H1 (cell line): ENCODE measurements around the gene ZNF692. TPM values are rescaled to one million over a fixed set of nuclear protein-coding genes. Genes with fewer than 3 reads are reported as not detected.
"Not testable (repeated sequence)": the region's sequence is repeated elsewhere in the genome, so short reads cannot be mapped to it uniquely, and the experiment has no call there.

Source experiments
- CTCF ChIA-PET: fragments of 300-600 bp; sonication (Branson Sonifier 250); formaldehyde crosslinking; loops from one replicate; lab custom pipeline; 2021; ENCODE audit not compliant: partially characterized antibody; lab: Charles Lee
- POLR2A ChIA-PET: fragments of 300-600 bp; sonication (Branson Sonifier 250); formaldehyde crosslinking; loops from one replicate; lab custom pipeline; 2021; ENCODE audit warnings: inconsistent platforms; ENCODE audit not compliant: partially characterized antibody; lab: Charles Lee
- DNase-seq, 2 experiments: peaks; one replicate each; pipeline versions ENCODE4 v3.0.0 to v3.0.0-alpha.2; 2010 to 2022; ENCODE audit warnings: low spot score in 2 of 2, low read depth in 1 of 2, mixed read lengths in 1 of 2
- FAIRE-seq: peaks from 2 replicates; lab custom pipeline; 2011; peaks lifted over from hg19 to GRCh38; lab: Jason Lieb, UNC
- H2AFZ ChIP-seq: 2 replicates; pipeline ENCODE4 v1.8.1; 2012; ENCODE audit warnings: low read length, inconsistent platforms
- H2AK5ac ChIP-seq: 2 replicates; pipeline ENCODE4 v1.6.1; 2013; ENCODE audit warnings: low read depth, low read length
- H2BK120ac ChIP-seq: replicated peaks from 2 replicates; pipeline ENCODE3; 2013; ENCODE audit warnings: low read depth, low read length, inconsistent platforms
- H2BK12ac ChIP-seq: 2 replicates; pipeline ENCODE4 v1.6.1; 2013; ENCODE audit warnings: low read depth, low read length
- H2BK15ac ChIP-seq: 2 replicates; pipeline ENCODE4 v1.6.1; 2013; ENCODE audit warnings: low read length
- H2BK20ac ChIP-seq: 2 replicates; pipeline ENCODE4 v1.6.1; 2013; ENCODE audit warnings: low read length
- H2BK5ac ChIP-seq: 2 replicates; pipeline ENCODE4 v1.6.1; 2013; ENCODE audit warnings: low read depth, low read length
- H3K14ac ChIP-seq: 2 replicates; pipeline ENCODE4 v1.6.1; 2013; ENCODE audit warnings: inconsistent platforms; ENCODE audit not compliant: insufficient read length
- H3K18ac ChIP-seq: 2 replicates; pipeline ENCODE4 v1.6.1; 2013; ENCODE audit warnings: low read length; ENCODE audit errors: extremely low read depth
- H3K23ac ChIP-seq: 2 replicates; pipeline ENCODE4 v1.6.1; 2013; ENCODE audit warnings: inconsistent platforms; ENCODE audit not compliant: insufficient read length
- H3K23me2 ChIP-seq: 2 replicates; pipeline ENCODE4 v1.6.1; 2013; ENCODE audit warnings: low read depth, low read length
- H3K27ac ChIP-seq: 2 replicates; pipeline ENCODE4 v1.6.1; 2011; ENCODE audit warnings: low read depth, low read length, inconsistent platforms
- H3K27me3 ChIP-seq, 4 experiments: replicated peaks in 1 of 4; 1 replicate in 1 of 4; 2 replicates in 3 of 4; pipeline versions ENCODE4 v1.6.1 to v1.8.1; 2011 to 2013; ENCODE audit warnings: low read length in 3 of 4, mild to moderate bottlenecking in 3 of 4, inconsistent platforms in 2 of 4, mixed read lengths in 2 of 4, moderate library complexity in 1 of 4; ENCODE audit not compliant: control insufficient read depth in 3 of 4, insufficient read depth in 3 of 4; ENCODE audit errors: extremely low read depth in 1 of 4
- H3K36me3 ChIP-seq, 4 experiments: 2 replicates each; pipeline versions ENCODE4 v1.6.1 to v1.8.1; 2011 to 2013; ENCODE audit warnings: mild to moderate bottlenecking in 4 of 4, low read length in 3 of 4, moderate library complexity in 2 of 4, control low read depth in 1 of 4, inconsistent platforms in 1 of 4; ENCODE audit not compliant: insufficient read depth in 4 of 4, control insufficient read depth in 2 of 4
- H3K4ac ChIP-seq: replicated peaks from 2 replicates; pipeline ENCODE3; 2013; ENCODE audit warnings: low read length, low read depth, mixed read lengths, inconsistent platforms; ENCODE audit not compliant: insufficient read length
- H3K4me1 ChIP-seq, 4 experiments: replicated peaks in 1 of 4; 1 replicate in 1 of 4; 2 replicates in 3 of 4; pipeline versions ENCODE4 v1.6.1 to v1.8.1; 2011 to 2013; ENCODE audit warnings: low read length in 3 of 4, inconsistent platforms in 2 of 4, mixed read lengths in 1 of 4; ENCODE audit not compliant: insufficient read depth in 4 of 4, control insufficient read depth in 3 of 4
- H3K4me2 ChIP-seq, 2 experiments: 2 replicates each; pipeline versions ENCODE4 v1.6.1 to v1.8.1; 2011 to 2013; ENCODE audit warnings: low read depth in 2 of 2, low read length in 2 of 2, control low read depth in 1 of 2, inconsistent platforms in 1 of 2, mild to moderate bottlenecking in 1 of 2; ENCODE audit not compliant: insufficient read depth in 1 of 2
- H3K4me3 ChIP-seq, 4 experiments: fragments of 200-600, 300-600 bp in 1 of 4; sonication (generic), shearing (Covaris generic), sonication (Bioruptor Twin) in 1 of 4; 2 replicates each; pipeline versions ENCODE4 v1.5.1 to v1.8.1; 2011 to 2016; ENCODE audit warnings: low read length in 4 of 4, low read depth in 3 of 4, control low read depth in 2 of 4, inconsistent platforms in 2 of 4, mild to moderate bottlenecking in 2 of 4, mixed read lengths in 1 of 4, moderate library complexity in 1 of 4; ENCODE audit not compliant: insufficient read depth in 2 of 4; ENCODE audit errors: extremely low read depth in 1 of 4
- H3K56ac ChIP-seq: replicated peaks from 2 replicates; pipeline ENCODE3; 2013; ENCODE audit warnings: low read depth, mild to moderate bottlenecking, mixed read lengths, low read length, inconsistent platforms; ENCODE audit not compliant: insufficient read length
- H3K79me1 ChIP-seq: 2 replicates; pipeline ENCODE4 v1.6.1; 2013; ENCODE audit warnings: low read depth, low read length, control low read depth
- H3K79me2 ChIP-seq, 2 experiments: 2 replicates each; pipeline versions ENCODE4 v1.6.1 to v1.8.1; 2012 to 2013; ENCODE audit warnings: low read length in 2 of 2, mild to moderate bottlenecking in 2 of 2, inconsistent platforms in 1 of 2; ENCODE audit not compliant: insufficient read depth in 2 of 2, control insufficient read depth in 1 of 2
- H3K9ac ChIP-seq, 4 experiments: replicated peaks in 1 of 4; 1 replicate in 1 of 4; 2 replicates in 3 of 4; pipeline versions ENCODE4 v1.6.1 to v1.8.1; 2011 to 2013; ENCODE audit warnings: low read depth in 3 of 4, low read length in 3 of 4, control low read depth in 2 of 4, mild to moderate bottlenecking in 2 of 4, moderate library complexity in 2 of 4, inconsistent platforms in 1 of 4; ENCODE audit errors: extremely low read depth in 1 of 4
- H3K9me3 ChIP-seq, 2 experiments: 2 replicates each; pipeline versions ENCODE4 v1.6.1 to v1.8.1; 2012 to 2013; ENCODE audit warnings: mild to moderate bottlenecking in 2 of 2, moderate library complexity in 2 of 2, control low read depth in 1 of 2, inconsistent platforms in 1 of 2, low read depth in 1 of 2, low read length in 1 of 2, mixed read lengths in 1 of 2; ENCODE audit not compliant: insufficient read depth in 2 of 2
- H4K20me1 ChIP-seq, 2 experiments: replicated peaks in 1 of 2; 2 replicates each; pipeline versions ENCODE3 to v1.8.1; 2011 to 2013; ENCODE audit warnings: inconsistent platforms in 2 of 2, low read length in 2 of 2, mild to moderate bottlenecking in 1 of 2; ENCODE audit not compliant: insufficient read depth in 2 of 2, control insufficient read depth in 1 of 2
- H4K5ac ChIP-seq: 2 replicates; pipeline ENCODE4 v1.6.1; 2013; ENCODE audit warnings: low read length, low read depth, mixed read lengths, inconsistent platforms; ENCODE audit not compliant: insufficient read length
- H4K8ac ChIP-seq: 2 replicates; pipeline ENCODE4 v1.8.0; 2013; ENCODE audit warnings: mild to moderate bottlenecking, moderate library complexity, low read length, inconsistent platforms; ENCODE audit not compliant: insufficient read depth; ENCODE audit errors: extremely low read depth
- H4K91ac ChIP-seq: replicated peaks from 2 replicates; pipeline ENCODE3; 2013; ENCODE audit warnings: low read length, mixed read lengths, inconsistent platforms; ENCODE audit not compliant: insufficient read length
- JUN ChIP-seq: IDR thresholded peaks from 2 replicates; pipeline ENCODE4 v1.6.1; 2011; ENCODE audit warnings: low read depth, mild to moderate bottlenecking, improper control_type of control experiment, low read length
- JUND ChIP-seq: IDR thresholded peaks from 2 replicates; pipeline ENCODE4 v1.6.1; 2011; ENCODE audit warnings: mild to moderate bottlenecking, improper control_type of control experiment, low read length
- RXRA ChIP-seq: IDR thresholded peaks from 2 replicates; pipeline ENCODE4 v1.6.1; 2011; ENCODE audit warnings: low read depth, mild to moderate bottlenecking, low read length, moderate library complexity; ENCODE audit not compliant: insufficient read depth
- SP4 ChIP-seq: IDR thresholded peaks from 2 replicates; pipeline ENCODE4 v1.6.1; 2012; ENCODE audit warnings: low read length, inconsistent platforms
- WGBS, 2 experiments: shearing (Covaris generic) in 1 of 2; methylation state at CpG; one replicate each; pipeline versions ENCODE4 v1.1.6 to v1.1.7; 2013 to 2015; ENCODE audit warnings: low lambda C conversion rate in 2 of 2, mixed read lengths in 2 of 2, inconsistent platforms in 1 of 2, low coverage in 1 of 2, missing lambda C conversion rate in 1 of 2; ENCODE audit not compliant: insufficient replicate concordance in 2 of 2, insufficient coverage in 1 of 2, insufficient read length in 1 of 2; ENCODE audit errors: extremely low coverage in 1 of 2, missing lambda C conversion rate in 1 of 2; 5-methylcytosine and 5-hydroxymethylcytosine counted together
- polyA plus RNA-seq, 7 experiments: library from polyadenylated mRNA; depleted of rRNA in 3 of 7; stranded (reverse) in 5 of 7; unstranded in 2 of 7; fragments of >200 nt in 5 of 7; fragments of 200-250 nt in 2 of 7; gene quantifications; 1 replicate in 5 of 7; 2 replicates in 1 of 7; 4 replicates in 1 of 7; pipeline versions ENCODE4 v1.2.1 to v1.2.3, GENCODE V29; 2011 to 2013; ENCODE audit warnings: missing spikeins in 2 of 7, mixed read lengths in 2 of 7
- total RNA-seq: library from RNA; stranded (reverse); fragmentation: NEBNext Ultra II Directional; extraction: Animal tissue kit (Norgen Biotek cat#: 25700); gene quantifications from 2 replicates; pipeline ENCODE4 v1.2.1, GENCODE V29; 2021

ZNF692 gene
- total and polyA plus RNA-seq, 2 of the 8 experiments (the other 6 are each of a cell fraction or from before 2014, with no cell fraction given) = 38.4 to 52.3 TPM

DNA sequence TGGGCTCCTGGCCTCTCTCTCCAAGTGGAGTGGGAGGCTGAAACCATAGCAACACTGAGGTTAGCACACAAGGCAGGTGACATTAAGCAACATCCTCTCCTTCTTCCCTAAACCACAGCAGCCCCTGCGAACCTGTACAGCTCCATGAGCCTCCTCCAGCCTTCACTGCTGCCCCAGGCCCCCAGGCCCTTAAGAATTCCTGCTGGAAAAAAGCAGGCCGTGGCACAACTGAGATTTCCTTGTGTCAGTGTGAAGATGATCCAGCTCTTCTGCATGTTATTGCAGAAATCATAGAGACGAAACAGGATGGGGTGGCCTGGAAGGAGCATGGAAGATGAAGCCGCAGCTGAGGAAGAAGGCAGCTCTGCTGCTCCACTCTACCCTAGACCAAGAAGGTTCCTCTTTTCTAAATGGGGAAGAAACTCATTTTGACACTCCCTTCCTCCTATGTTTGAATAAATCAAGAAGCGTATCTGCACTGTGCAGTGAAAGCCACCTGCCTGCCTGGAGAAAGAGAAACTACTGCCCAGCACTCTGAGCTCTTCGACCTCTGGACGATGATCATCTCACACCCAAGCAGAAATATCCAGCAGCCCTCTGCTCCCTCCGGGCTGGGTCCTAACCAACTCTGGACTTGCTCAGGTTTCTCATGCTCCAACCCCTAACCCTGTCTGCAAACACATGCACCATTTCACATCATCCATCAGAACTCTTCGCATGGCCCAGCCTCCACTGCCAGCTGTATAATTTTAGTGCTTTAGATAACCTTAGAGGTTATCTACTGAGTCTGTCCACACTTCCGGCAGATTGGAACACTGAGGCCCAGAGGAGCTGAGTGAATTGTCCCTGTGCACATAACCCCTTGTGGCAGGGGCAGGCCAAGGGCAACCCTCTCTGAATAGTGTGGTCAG lies 53.9 kb downstream of the ZNF692 start (continued):
- TF ChIP-seq RXRA = no peak
- no peak for TF ChIP-seq JUND
- TF ChIP-seq SP4 = no peak
- no peak for TF ChIP-seq JUN

DNA sequence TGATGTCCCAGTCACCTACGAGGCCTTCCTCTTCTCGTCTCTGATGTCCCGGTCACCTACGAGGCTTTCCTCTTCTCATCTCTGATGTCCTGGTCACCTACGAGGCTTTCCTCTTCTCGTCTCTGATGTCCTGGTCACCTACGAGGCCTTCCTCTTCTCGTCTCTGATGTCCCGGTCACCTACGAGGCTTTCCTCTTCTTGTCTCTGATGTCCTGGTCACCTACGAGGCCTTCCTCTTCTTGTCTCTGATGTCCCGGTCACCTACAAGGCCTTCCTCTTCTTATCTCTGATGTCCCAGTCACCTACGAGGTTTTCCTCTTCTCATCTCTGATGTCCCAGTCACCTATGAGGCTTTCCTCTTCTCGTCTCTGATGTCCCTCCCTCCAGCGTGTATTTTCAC lies 55.4 kb downstream of the ZNF692 start:
- H3K27me3 ChIP-seq, H3K23me2 ChIP-seq, H4K8ac ChIP-seq, FAIRE-seq, H2AFZ ChIP-seq, H2BK15ac ChIP-seq, POLR2A ChIA-PET, CTCF ChIA-PET, H4K5ac ChIP-seq, H2BK12ac ChIP-seq, H3K23ac ChIP-seq, H3K56ac ChIP-seq, H3K4me1 ChIP-seq, H3K79me2 ChIP-seq, H3K4me2 ChIP-seq, H3K4ac ChIP-seq, H3K18ac ChIP-seq, H3K79me1 ChIP-seq, H3K36me3 ChIP-seq, H4K91ac ChIP-seq, H3K27ac ChIP-seq, H4K20me1 ChIP-seq, H2BK120ac ChIP-seq, H2BK20ac ChIP-seq, H2BK5ac ChIP-seq, H3K14ac ChIP-seq, H2AK5ac ChIP-seq, DNase-seq, H3K9ac ChIP-seq, H3K4me3 ChIP-seq: not testable (repeated sequence)
- H3K9me3 ChIP-seq = peaks cover 33 to 57% of the 10 kb centered on the region in 2 experiments
- WGBS, 2 experiments = 86% methylated on average over 14 of the region's 15 CpGs; no CpG with 5 or more reads in 1 of the 2 experiments
